Activated T-helper 1 cell treated with anti-CD3 and anti-CD28 coated beads, Interleukin-12 subunit alpha, Interleukin-12 subunit beta, Interleukin-2, Interleukin-4 antibody, amounts not matched to agents 30 ng/mL and 10 ng/mL and 1 ng/mL, durations not matched to agents 14 hours and 24 hours and 36 hours (primary cell): ENCODE data around the gene TNFRSF21. TPM values are rescaled to one million over a fixed set of nuclear protein-coding genes. Genes with fewer than 3 reads are reported as not detected.
"Not testable (repeated sequence)": the region's sequence is repeated elsewhere in the genome, so short reads cannot be mapped to it uniquely, and the experiment has no call there.

Experiments used
- DNase-seq: peaks from one replicate; pipeline ENCODE4 v3.0.0; 2021; ENCODE audit warnings: low spot score
- H3K27ac Mint-ChIP-seq: one replicate; pipeline ENCODE4 v1.8.0; 2021; ENCODE audit warnings: mild to moderate bottlenecking, mixed read lengths
- H3K27me3 Mint-ChIP-seq: one replicate; pipeline ENCODE4 v1.8.0; 2022; ENCODE audit warnings: mild to moderate bottlenecking, moderate library complexity, mixed read lengths; ENCODE audit not compliant: insufficient read depth
- H3K36me3 Mint-ChIP-seq: one replicate; pipeline ENCODE4 v1.8.0; 2021; ENCODE audit warnings: low read depth, mixed read lengths
- H3K4me1 Mint-ChIP-seq: one replicate; pipeline ENCODE4 v1.8.0; 2021; ENCODE audit warnings: low read depth, mixed read lengths
- H3K4me3 Mint-ChIP-seq: one replicate; pipeline ENCODE4 v1.8.0; 2021; ENCODE audit warnings: mild to moderate bottlenecking, moderate library complexity, mixed read lengths
- H3K9me3 Mint-ChIP-seq: one replicate; pipeline ENCODE4 v1.8.0; 2021; ENCODE audit warnings: mixed read lengths
- intact Hi-C: fragments of 100-400 bp; cut with micrococcal nuclease; formaldehyde crosslinking; loops from one replicate; pipeline ENCODE4 v1.15.1; 2024
- total RNA-seq: library from RNA; stranded (reverse); gene quantifications from 2 replicates; pipeline ENCODE4 v1.2.3, GENCODE V29; 2022

TNFRSF21 gene
- total RNA-seq, 1 donor from 2014 or later: 3.5 TPM

- Mint-ChIP-seq H3K27ac (no peak overlapping the region), H3K9me3 (peaks cover 12% of the 10 kb centered on the region), H3K36me3 (no peaks in the 10 kb centered on the region), H3K4me3 (no peak overlapping the region), H3K27me3 (peaks cover 2% of the 10 kb centered on the region), H3K4me1 (no peaks in the 10 kb centered on the region)
- no peak for DNase-seq
- intact Hi-C loops: no loop called here
Observed at GRCh38 chr6:47294990-47295389, 14.7 kb downstream of the TNFRSF21 start.

GRCh38 chr6:47292944-47293343 lies 16.8 kb downstream of the TNFRSF21 start:
- no peaks in the 10 kb centered on the region for H3K36me3 Mint-ChIP-seq
- H3K4me1 Mint-ChIP-seq: no peaks in the 10 kb centered on the region
- peaks cover 2% of the 10 kb centered on the region for H3K27me3 Mint-ChIP-seq
- no peak overlapping the region for H3K4me3 Mint-ChIP-seq
- intact Hi-C loops: no loop called here
- DNase-seq: no peak
- H3K9me3 Mint-ChIP-seq: peaks cover 12% of the 10 kb centered on the region
- no peak overlapping the region for H3K27ac Mint-ChIP-seq

GRCh38 chr6:47292027-47292426 lies 17.7 kb downstream of the TNFRSF21 start:
- Mint-ChIP-seq H3K27ac (no peak overlapping the region), H3K36me3 (no peaks in the 10 kb centered on the region), H3K27me3 (peaks cover 2% of the 10 kb centered on the region), H3K4me1 (no peaks in the 10 kb centered on the region), H3K9me3 (peaks cover 12% of the 10 kb centered on the region), H3K4me3 (no peak overlapping the region)
- intact Hi-C loops: no loop called here
- no peak for DNase-seq

GRCh38 chr6:47290124-47290834 lies 19.4 kb downstream of the TNFRSF21 start:
- intact Hi-C loops: no loop called here
- H3K27ac Mint-ChIP-seq: no peak overlapping the region

GRCh38 chr6:47288267-47289090 lies 21.2 kb downstream of the TNFRSF21 start:
- no peaks in the 10 kb centered on the region for H3K4me1 Mint-ChIP-seq
- no peaks in the 10 kb centered on the region for H3K27me3 Mint-ChIP-seq
- H3K4me3 Mint-ChIP-seq: no peak overlapping the region
- H3K36me3 Mint-ChIP-seq: no peaks in the 10 kb centered on the region
- no peak overlapping the region for H3K27ac Mint-ChIP-seq
- no peak for DNase-seq
- peaks cover 12% of the 10 kb centered on the region for H3K9me3 Mint-ChIP-seq
- intact Hi-C loops: no loop called here

More at GRCh38 chr6:47290124-47290834, 19.4 kb downstream of the TNFRSF21 start:
- H3K36me3 Mint-ChIP-seq: no peaks in the 10 kb centered on the region
- DNase-seq: no peak
- peaks cover 12% of the 10 kb centered on the region for H3K9me3 Mint-ChIP-seq
- H3K4me3 Mint-ChIP-seq: no peak overlapping the region
- H3K27me3 Mint-ChIP-seq: no peaks in the 10 kb centered on the region
- H3K4me1 Mint-ChIP-seq: no peaks in the 10 kb centered on the region

DNA sequence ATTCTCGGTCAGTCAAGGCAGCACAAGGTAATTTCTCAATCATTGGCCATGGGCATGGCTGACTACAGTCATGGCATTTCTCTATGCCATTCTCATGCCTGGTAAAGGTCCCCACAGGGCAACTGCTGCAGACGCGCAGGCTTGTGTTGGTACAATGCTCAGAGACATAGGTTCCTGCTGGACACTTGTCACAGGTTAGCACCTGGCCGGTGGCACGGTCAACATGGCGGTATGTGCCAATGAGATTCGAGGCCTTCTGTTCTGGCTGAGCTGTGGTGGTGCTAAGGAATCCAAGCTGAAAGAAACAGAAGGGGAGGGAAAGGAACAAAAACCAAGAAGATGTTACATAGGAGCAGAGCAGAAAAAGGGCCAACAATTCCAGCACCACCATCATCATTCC lies 23.4 kb downstream of the TNFRSF21 start:
- intact Hi-C loops: no loop called here
- Mint-ChIP-seq H3K27me3 (no peaks in the 10 kb centered on the region), H3K27ac (no peak overlapping the region), H3K4me1 (no peaks in the 10 kb centered on the region), H3K4me3 (no peak overlapping the region), H3K36me3 (no peaks in the 10 kb centered on the region), H3K9me3 (peaks cover 11% of the 10 kb centered on the region)
- DNase-seq: no peak

DNA sequence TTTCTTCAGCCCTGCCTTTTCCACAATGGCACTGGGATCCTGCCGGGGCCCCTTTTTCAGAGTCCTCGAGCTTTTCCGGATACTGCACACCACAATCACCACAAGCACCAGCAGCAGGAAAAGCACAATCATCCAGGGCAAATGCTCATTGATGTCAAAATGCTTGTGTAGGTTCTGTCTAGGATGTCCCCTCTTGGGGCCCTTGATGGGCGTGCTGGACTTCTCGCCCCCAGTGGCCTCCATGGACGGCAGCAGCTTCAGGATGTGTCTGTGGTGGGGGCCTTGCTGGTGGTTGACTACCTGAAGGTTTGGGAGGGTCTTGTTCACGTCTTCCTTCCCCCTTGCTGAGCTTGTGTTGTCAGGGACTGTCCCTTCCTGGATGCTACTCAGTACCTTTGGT lies 25.7 kb downstream of the TNFRSF21 start:
- intact Hi-C loops: no loop called here
- no peak for DNase-seq
- H3K4me1 Mint-ChIP-seq: no peaks in the 10 kb centered on the region
- no peak overlapping the region for H3K4me3 Mint-ChIP-seq
- no peaks in the 10 kb centered on the region for H3K9me3 Mint-ChIP-seq
- no peak overlapping the region for H3K27ac Mint-ChIP-seq
- no peaks in the 10 kb centered on the region for H3K36me3 Mint-ChIP-seq
- no peaks in the 10 kb centered on the region for H3K27me3 Mint-ChIP-seq

DNA sequence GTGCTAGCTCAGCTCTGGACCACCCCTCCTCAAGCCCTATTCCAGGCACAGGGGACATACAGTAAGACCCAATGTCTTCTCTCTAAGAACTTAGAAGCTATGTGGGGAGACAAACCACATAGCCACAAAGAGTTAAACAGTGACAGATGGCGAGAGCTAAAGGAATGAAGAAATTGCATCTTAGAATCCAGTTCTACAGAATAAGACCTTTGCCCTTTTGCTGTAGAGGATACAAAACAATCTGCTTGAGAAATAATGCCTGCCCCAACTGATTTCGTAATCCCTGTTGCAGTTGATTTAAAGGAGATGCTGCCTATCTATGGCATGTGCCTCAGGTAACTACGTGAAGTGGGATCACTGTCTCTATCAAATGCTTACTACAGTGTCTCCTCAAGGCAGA lies 31.2 kb downstream of the TNFRSF21 start:
- no peak for DNase-seq
- intact Hi-C loops: no loop called here
- Mint-ChIP-seq H3K36me3 (no peaks in the 10 kb centered on the region), H3K27ac (no peak overlapping the region), H3K4me3 (no peak overlapping the region), H3K9me3 (no peaks in the 10 kb centered on the region), H3K4me1 (no peaks in the 10 kb centered on the region), H3K27me3 (no peaks in the 10 kb centered on the region)

GRCh38 chr6:47277702-47278101 lies 32.0 kb downstream of the TNFRSF21 start:
- Mint-ChIP-seq H3K27ac (no peak overlapping the region), H3K27me3 (no peaks in the 10 kb centered on the region), H3K36me3 (no peaks in the 10 kb centered on the region), H3K4me3 (no peak overlapping the region), H3K4me1 (no peaks in the 10 kb centered on the region), H3K9me3 (no peaks in the 10 kb centered on the region)
- intact Hi-C loops: no loop called here
- DNase-seq: no peak

DNA sequence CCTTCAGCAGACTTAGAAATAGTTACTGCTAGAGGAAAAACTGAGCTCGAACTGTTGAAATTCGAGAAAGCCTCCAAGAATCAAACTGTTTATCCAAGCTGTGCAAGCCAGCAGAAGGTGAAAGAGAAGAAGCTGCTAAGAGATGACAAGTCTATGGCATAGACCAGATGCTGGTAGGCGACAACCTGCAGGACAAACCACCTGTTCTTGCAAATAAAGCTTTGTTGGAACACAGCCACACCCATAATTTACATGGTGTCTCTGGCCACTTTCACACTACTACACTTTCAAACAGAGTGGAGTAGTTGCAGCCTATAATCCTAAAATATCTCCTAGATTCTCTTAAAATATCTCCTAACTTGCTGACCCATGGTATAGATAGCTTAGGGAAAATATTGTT lies 33.3 kb downstream of the TNFRSF21 start:
- Mint-ChIP-seq H3K9me3 (no peaks in the 10 kb centered on the region), H3K36me3 (no peaks in the 10 kb centered on the region), H3K4me1 (no peaks in the 10 kb centered on the region), H3K4me3 (no peak overlapping the region), H3K27ac (no peak overlapping the region), H3K27me3 (no peaks in the 10 kb centered on the region)
- intact Hi-C loops: no loop called here
- no peak for DNase-seq

- Mint-ChIP-seq H3K9me3 (no peaks in the 10 kb centered on the region), H3K4me1 (no peaks in the 10 kb centered on the region), H3K36me3 (no peaks in the 10 kb centered on the region), H3K27me3 (peaks cover 3% of the 10 kb centered on the region), H3K4me3 (no peak overlapping the region), H3K27ac (no peak overlapping the region)
- DNase-seq: no peak
- intact Hi-C loops: no loop called here
Observed at GRCh38 chr6:47275640-47276039, 34.1 kb downstream of the TNFRSF21 start.

- H3K4me1 Mint-ChIP-seq, H3K4me3 Mint-ChIP-seq, H3K27ac Mint-ChIP-seq, DNase-seq, H3K27me3 Mint-ChIP-seq, intact Hi-C loops, H3K9me3 Mint-ChIP-seq, H3K36me3 Mint-ChIP-seq: not testable (repeated sequence)
Observed at GRCh38 chr6:47275132-47275531, 34.6 kb downstream of the TNFRSF21 start.

- Mint-ChIP-seq H3K4me3 (no peak overlapping the region), H3K36me3 (no peaks in the 10 kb centered on the region), H3K27ac (no peak overlapping the region), H3K9me3 (no peaks in the 10 kb centered on the region), H3K27me3 (peaks cover 3% of the 10 kb centered on the region), H3K4me1 (no peaks in the 10 kb centered on the region)
- no peak for DNase-seq
- intact Hi-C loops: no loop called here
Observed at GRCh38 chr6:47268572-47269187, 41.0 kb downstream of the TNFRSF21 start.
